GM23338 (cell line): ENCODE measurements around the gene GNAZ.

Source experiments
- EZH2 ChIP-seq: fragments of 200-600 bp; sonication (generic); IDR thresholded peaks from one replicate; pipeline ENCODE4 v1.8.0; 2017; ENCODE audit warnings: antibody characterized with exemption, mild to moderate bottlenecking, low read depth; ENCODE audit not compliant: unreplicated experiment
- JUNB ChIP-seq: IDR thresholded peaks from one replicate; pipeline ENCODE4 v1.6.1; 2016; ENCODE audit warnings: antibody characterized with exemption; ENCODE audit not compliant: unreplicated experiment
- POLR2AphosphoS5 ChIP-seq: IDR thresholded peaks from 2 replicates; pipeline ENCODE4 v1.6.1; 2016; ENCODE audit warnings: antibody characterized with exemption, low read depth
- REST ChIP-seq: IDR thresholded peaks from one replicate; pipeline ENCODE4 v1.6.1; 2018; ENCODE audit warnings: antibody characterized with exemption; ENCODE audit not compliant: unreplicated experiment
- TF ChIP-seq, protein P1 (sequence below), 2 experiments: fragments of 200-600 bp in 1 of 2; sonication (generic) in 1 of 2; conservative IDR thresholded peaks; 2 replicates each; pipeline versions ENCODE4 v1.5.1 to v1.6.1; 2016 to 2017; ENCODE audit warnings: antibody characterized with exemption in 2 of 2, low read depth in 2 of 2, mild to moderate bottlenecking in 2 of 2, moderate library complexity in 1 of 2

GRCh38 chr22:23127055-23127756 is 56.9 kb downstream of the GNAZ start:
- TF ChIP-seq, protein P1, sequence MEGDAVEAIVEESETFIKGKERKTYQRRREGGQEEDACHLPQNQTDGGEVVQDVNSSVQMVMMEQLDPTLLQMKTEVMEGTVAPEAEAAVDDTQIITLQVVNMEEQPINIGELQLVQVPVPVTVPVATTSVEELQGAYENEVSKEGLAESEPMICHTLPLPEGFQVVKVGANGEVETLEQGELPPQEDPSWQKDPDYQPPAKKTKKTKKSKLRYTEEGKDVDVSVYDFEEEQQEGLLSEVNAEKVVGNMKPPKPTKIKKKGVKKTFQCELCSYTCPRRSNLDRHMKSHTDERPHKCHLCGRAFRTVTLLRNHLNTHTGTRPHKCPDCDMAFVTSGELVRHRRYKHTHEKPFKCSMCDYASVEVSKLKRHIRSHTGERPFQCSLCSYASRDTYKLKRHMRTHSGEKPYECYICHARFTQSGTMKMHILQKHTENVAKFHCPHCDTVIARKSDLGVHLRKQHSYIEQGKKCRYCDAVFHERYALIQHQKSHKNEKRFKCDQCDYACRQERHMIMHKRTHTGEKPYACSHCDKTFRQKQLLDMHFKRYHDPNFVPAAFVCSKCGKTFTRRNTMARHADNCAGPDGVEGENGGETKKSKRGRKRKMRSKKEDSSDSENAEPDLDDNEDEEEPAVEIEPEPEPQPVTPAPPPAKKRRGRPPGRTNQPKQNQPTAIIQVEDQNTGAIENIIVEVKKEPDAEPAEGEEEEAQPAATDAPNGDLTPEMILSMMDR (conservative IDR thresholded peaks at IDR 0.05; ENCODE audit: low read depth in 2 of 2) = no peak
- TF ChIP-seq EZH2 = no peak
- TF ChIP-seq POLR2AphosphoS5 = no peak
- TF ChIP-seq JUNB = no peak
- TF ChIP-seq REST = no peak
